ENCODE results near the gene TEAD1. TPM values are rescaled to one million over a fixed set of nuclear protein-coding genes. Genes with fewer than 3 reads are reported as not detected.

Gene TEAD1
- total and polyA plus RNA-seq, 9 of the 15 experiments (the other 6 are each of a cell fraction or from before 2014, with no cell fraction given), result 1.7 to 17.7 (median 10.8) TPM

DNA sequence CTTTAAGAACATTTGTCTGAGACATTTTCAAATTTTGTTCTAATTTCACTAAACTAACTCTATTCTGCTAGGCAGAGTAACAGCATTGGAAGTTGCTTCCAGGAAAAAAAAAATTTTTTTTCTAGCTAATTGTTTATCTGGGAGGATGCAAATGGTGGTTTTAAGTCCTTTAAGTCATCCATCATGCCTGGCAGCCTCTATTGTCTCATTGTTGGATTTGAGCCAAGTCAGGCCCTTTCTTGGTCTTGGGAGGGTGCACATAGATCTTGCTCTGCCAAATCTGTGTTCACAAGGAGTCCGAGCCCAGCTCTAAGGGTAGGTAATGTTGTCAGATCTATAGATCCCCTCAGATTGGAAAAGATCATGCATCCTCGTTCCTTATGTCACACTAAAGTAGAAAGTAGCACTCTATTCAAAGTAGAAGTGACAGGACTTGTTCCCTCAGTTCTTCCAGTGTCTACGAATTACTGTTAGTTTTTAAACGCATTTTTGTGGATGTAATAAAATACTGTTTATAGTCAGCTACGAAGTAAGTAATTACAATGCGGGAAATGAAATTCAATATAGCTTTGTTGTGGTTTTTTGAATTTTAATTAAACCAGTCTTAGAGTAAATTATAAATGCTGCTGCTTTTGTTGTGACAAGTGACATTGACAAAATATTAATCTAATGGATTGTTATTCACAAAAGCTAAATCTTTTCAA lies 168.9 kb downstream of the TEAD1 start (continued):
- TF ChIP-seq UBTF (IDR thresholded peaks at IDR 0.05; ENCODE audit: borderline replicate concordance in 1 of 2, low read depth in 2 of 2, low read length in 2 of 2), result no peak
- no peak for TF ChIP-seq RBFOX2 (IDR thresholded peaks at IDR 0.05; ENCODE audit: low read depth, low read length)
- TF ChIP-seq MTA2 (IDR thresholded peaks at IDR 0.05; ENCODE audit: low read depth), result peak; percentile 32; the same call in 1 of the 2 replicates
- no peak for TF ChIP-seq KHSRP (IDR thresholded peaks at IDR 0.05)
- TF ChIP-seq PRMT5 (CRISPR knock-in tag; IDR thresholded peaks at IDR 0.05), result no peak
- TF ChIP-seq, protein P1, sequence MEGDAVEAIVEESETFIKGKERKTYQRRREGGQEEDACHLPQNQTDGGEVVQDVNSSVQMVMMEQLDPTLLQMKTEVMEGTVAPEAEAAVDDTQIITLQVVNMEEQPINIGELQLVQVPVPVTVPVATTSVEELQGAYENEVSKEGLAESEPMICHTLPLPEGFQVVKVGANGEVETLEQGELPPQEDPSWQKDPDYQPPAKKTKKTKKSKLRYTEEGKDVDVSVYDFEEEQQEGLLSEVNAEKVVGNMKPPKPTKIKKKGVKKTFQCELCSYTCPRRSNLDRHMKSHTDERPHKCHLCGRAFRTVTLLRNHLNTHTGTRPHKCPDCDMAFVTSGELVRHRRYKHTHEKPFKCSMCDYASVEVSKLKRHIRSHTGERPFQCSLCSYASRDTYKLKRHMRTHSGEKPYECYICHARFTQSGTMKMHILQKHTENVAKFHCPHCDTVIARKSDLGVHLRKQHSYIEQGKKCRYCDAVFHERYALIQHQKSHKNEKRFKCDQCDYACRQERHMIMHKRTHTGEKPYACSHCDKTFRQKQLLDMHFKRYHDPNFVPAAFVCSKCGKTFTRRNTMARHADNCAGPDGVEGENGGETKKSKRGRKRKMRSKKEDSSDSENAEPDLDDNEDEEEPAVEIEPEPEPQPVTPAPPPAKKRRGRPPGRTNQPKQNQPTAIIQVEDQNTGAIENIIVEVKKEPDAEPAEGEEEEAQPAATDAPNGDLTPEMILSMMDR (IDR thresholded peaks at IDR 0.05 in 2 of 3, conservative IDR thresholded peaks at IDR 0.05 in 1 of 3; ENCODE audit: insufficient read depth in 2 of 3, low read depth in 1 of 3, low read length in 3 of 3), result no peak
- TF ChIP-seq, protein P2, sequence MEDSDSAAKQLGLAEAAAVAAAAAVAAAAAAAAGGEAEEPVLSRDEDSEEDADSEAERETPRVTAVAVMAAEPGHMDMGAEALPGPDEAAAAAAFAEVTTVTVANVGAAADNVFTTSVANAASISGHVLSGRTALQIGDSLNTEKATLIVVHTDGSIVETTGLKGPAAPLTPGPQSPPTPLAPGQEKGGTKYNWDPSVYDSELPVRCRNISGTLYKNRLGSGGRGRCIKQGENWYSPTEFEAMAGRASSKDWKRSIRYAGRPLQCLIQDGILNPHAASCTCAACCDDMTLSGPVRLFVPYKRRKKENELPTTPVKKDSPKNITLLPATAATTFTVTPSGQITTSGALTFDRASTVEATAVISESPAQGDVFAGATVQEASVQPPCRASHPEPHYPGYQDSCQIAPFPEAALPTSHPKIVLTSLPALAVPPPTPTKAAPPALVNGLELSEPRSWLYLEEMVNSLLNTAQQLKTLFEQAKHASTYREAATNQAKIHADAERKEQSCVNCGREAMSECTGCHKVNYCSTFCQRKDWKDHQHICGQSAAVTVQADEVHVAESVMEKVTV (CRISPR knock-in tag; IDR thresholded peaks at IDR 0.05), result no peak
- no peak for TF ChIP-seq TAF7 (tag; IDR thresholded peaks at IDR 0.05)
- TF ChIP-seq JUN (IDR thresholded peaks at IDR 0.05; ENCODE audit: borderline replicate concordance, low read depth, low read length), result no peak
- TF ChIP-seq JUN (CRISPR knock-in tag; IDR thresholded peaks at IDR 0.05; ENCODE audit: borderline replicate concordance), result no peak
- no peak for TF ChIP-seq XRCC3 (IDR thresholded peaks at IDR 0.05)
- TF ChIP-seq, protein P3, sequence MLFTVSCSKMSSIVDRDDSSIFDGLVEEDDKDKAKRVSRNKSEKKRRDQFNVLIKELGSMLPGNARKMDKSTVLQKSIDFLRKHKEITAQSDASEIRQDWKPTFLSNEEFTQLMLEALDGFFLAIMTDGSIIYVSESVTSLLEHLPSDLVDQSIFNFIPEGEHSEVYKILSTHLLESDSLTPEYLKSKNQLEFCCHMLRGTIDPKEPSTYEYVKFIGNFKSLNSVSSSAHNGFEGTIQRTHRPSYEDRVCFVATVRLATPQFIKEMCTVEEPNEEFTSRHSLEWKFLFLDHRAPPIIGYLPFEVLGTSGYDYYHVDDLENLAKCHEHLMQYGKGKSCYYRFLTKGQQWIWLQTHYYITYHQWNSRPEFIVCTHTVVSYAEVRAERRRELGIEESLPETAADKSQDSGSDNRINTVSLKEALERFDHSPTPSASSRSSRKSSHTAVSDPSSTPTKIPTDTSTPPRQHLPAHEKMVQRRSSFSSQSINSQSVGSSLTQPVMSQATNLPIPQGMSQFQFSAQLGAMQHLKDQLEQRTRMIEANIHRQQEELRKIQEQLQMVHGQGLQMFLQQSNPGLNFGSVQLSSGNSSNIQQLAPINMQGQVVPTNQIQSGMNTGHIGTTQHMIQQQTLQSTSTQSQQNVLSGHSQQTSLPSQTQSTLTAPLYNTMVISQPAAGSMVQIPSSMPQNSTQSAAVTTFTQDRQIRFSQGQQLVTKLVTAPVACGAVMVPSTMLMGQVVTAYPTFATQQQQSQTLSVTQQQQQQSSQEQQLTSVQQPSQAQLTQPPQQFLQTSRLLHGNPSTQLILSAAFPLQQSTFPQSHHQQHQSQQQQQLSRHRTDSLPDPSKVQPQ (CRISPR knock-in tag; IDR thresholded peaks at IDR 0.05; ENCODE audit: borderline replicate concordance), result no peak
- no peak for TF ChIP-seq ZKSCAN8 (CRISPR knock-in tag; IDR thresholded peaks at IDR 0.05)
